ENCODE measurements around the gene RFWD3.

- no peak for TF ChIP-seq EZH2 (IDR thresholded peaks at IDR 0.05; ENCODE audit: insufficient read depth, low read length)
- no peak for TF ChIP-seq CTCF (IDR thresholded peaks at IDR 0.05; ENCODE audit: insufficient read depth, low read depth, low read length)
Measured at GRCh38 chr16:74649839-74650504, 16.7 kb downstream of the RFWD3 start.
